ENCODE data around the gene PARL. TPM values are rescaled to one million over a fixed set of nuclear protein-coding genes. Genes with fewer than 3 reads are reported as not detected.

PARL gene
- total and polyA plus RNA-seq, 9 of the 15 experiments (the other 6 are each of a cell fraction or from before 2014, with no cell fraction given) = 39.5 to 82.4 (median 57.4) TPM

- TF ChIP-seq SIRT6 (IDR thresholded peaks at IDR 0.05; ENCODE audit: low read depth, low read length) (no peak), SUPT5H (IDR thresholded peaks at IDR 0.05) (peak; percentile 94), CEBPG (CRISPR knock-in tag; IDR thresholded peaks at IDR 0.05) (peak; percentile 27; the same call in 1 of the 2 replicates), CEBPG (tag; conservative IDR thresholded peaks at IDR 0.05 in 1 of 2, IDR thresholded peaks at IDR 0.05 in 1 of 2) (no peak), RBM22 (IDR thresholded peaks at IDR 0.05; ENCODE audit: low read depth, low read length, poor library complexity, severe bottlenecking) (peak; percentile 59), ZNF589 (CRISPR knock-in tag; IDR thresholded peaks at IDR 0.05; ENCODE audit: low read depth) (no peak), ETV1 (tag; conservative IDR thresholded peaks at IDR 0.05; ENCODE audit: low read depth) (no peak; the same call in none of the 2 replicates), MLLT1 (IDR thresholded peaks at IDR 0.05) (peak in 1 of 2 experiments; percentile 58; a peak in 1 of 4 replicates), ZNF23 (CRISPR knock-in tag; IDR thresholded peaks at IDR 0.05) (no peak), MCM5 (IDR thresholded peaks at IDR 0.05; ENCODE audit: low read depth) (no peak), SMARCB1 (IDR thresholded peaks at IDR 0.05; ENCODE audit: insufficient read length, low read depth) (no peak), ZFP36 (IDR thresholded peaks at IDR 0.05; ENCODE audit: low read depth, low read length, partially characterized antibody) (peak; percentile 2), SRSF3 (IDR thresholded peaks at IDR 0.05; ENCODE audit: insufficient read depth, low read length) (no peak), GATAD2A (IDR thresholded peaks at IDR 0.05) (no peak), ZNF324 (CRISPR knock-in tag; IDR thresholded peaks at IDR 0.05) (no peak), CHCHD3 (CRISPR knock-in tag; IDR thresholded peaks at IDR 0.05) (no peak), MYNN (IDR thresholded peaks at IDR 0.05) (peak; percentile 86; the same call in 1 of the 2 replicates), MYNN (CRISPR knock-in tag; IDR thresholded peaks at IDR 0.05) (no peak), ZEB2 (IDR thresholded peaks at IDR 0.05) (no peak; the same call in 1 of the 2 replicates), NCOA1 (IDR thresholded peaks at IDR 0.05; ENCODE audit: low read depth) (peak; percentile 37; the same call in 1 of the 2 replicates), CBX1 (IDR thresholded peaks at IDR 0.05; ENCODE audit: low read depth) (peak; percentile 72; the same call in 1 of the 2 replicates), PTBP1 (IDR thresholded peaks at IDR 0.05; ENCODE audit: low read depth, low read length) (no peak), SNAPC5 (CRISPR knock-in tag; IDR thresholded peaks at IDR 0.05) (no peak), ZNF707 (CRISPR knock-in tag; conservative IDR thresholded peaks at IDR 0.05) (no peak), SIN3A (IDR thresholded peaks at IDR 0.05; ENCODE audit: borderline replicate concordance in 2 of 2, control insufficient read depth in 1 of 2, low read depth in 2 of 2, low read length in 2 of 2) (peak; percentile 89 to 92; a peak in 3 of 4 replicates), ZNF277 (CRISPR knock-in tag; IDR thresholded peaks at IDR 0.05; ENCODE audit: borderline replicate concordance) (no peak), ZNF311 (CRISPR knock-in tag; IDR thresholded peaks at IDR 0.05) (no peak), ZNF133 (CRISPR knock-in tag; IDR thresholded peaks at IDR 0.05) (no peak), EZH2 (IDR thresholded peaks at IDR 0.05; ENCODE audit: borderline replicate concordance, low read depth, low read length) (no peak)
Measured at GRCh38 chr3:183884427-183885296, at the start of gene PARL (continued).
